Measurements from ENCODE around the gene MAD1L1. TPM values are rescaled to one million over a fixed set of nuclear protein-coding genes. Genes with fewer than 3 reads are reported as not detected.
A peak's percentile ranks its signal among the peaks of the same experiment; 100 is the strongest.

MAD1L1 gene
- total RNA-seq, 1 experiment from 2014 or later = 61.5 TPM

- DNase-seq (ENCODE audit: low read depth) = peak; percentile 50
Observed at GRCh38 chr7:2242541-2243429, 10.0 kb upstream of the MAD1L1 start.

- peak; percentile 84 for DNase-seq (ENCODE audit: low read depth)
Observed at GRCh38 chr7:2241580-2242540, 9.1 kb upstream of the MAD1L1 start, which contains the start of the genes MRM2 and NUDT1. Gene MRM2 (minus strand): TSS chr7:2242205. CDS start chr7:2242169, 36 bp downstream. Gene NUDT1 (plus strand): TSS chr7:2242226. CDS start chr7:2244575, 2,349 bp downstream.

- no peak for DNase-seq (ENCODE audit: low read depth)
Observed at GRCh38 chr7:2239242-2239641, 6.5 kb upstream of the MAD1L1 start.

GRCh38 chr7:2237109-2237602 lies 4.4 kb upstream of the MAD1L1 start:
- DNase-seq (ENCODE audit: low read depth) = no peak

- peak; percentile 23 for DNase-seq (ENCODE audit: low read depth)
Observed at GRCh38 chr7:2233926-2234325, 1.2 kb upstream of the MAD1L1 start.

- peak; percentile 24 for DNase-seq (ENCODE audit: low read depth)
Observed at GRCh38 chr7:2231992-2232765, 566 bp downstream of the MAD1L1 start.

GRCh38 chr7:2230882-2231281 lies 1.9 kb downstream of the MAD1L1 start:
- DNase-seq (ENCODE audit: low read depth) = no peak

GRCh38 chr7:2230226-2230625 lies 2.5 kb downstream of the MAD1L1 start:
- no peak for DNase-seq (ENCODE audit: low read depth)

GRCh38 chr7:2229467-2229866 lies 3.3 kb downstream of the MAD1L1 start:
- no peak for DNase-seq (ENCODE audit: low read depth)

GRCh38 chr7:2228921-2229320 lies 3.8 kb downstream of the MAD1L1 start:
- DNase-seq (ENCODE audit: low read depth) = no peak

- DNase-seq (ENCODE audit: low read depth) = no peak
Observed at GRCh38 chr7:2227699-2228098, 5.0 kb downstream of the MAD1L1 start.

- DNase-seq (ENCODE audit: low read depth) = no peak
Observed at GRCh38 chr7:2225830-2226229, 6.9 kb downstream of the MAD1L1 start.

- no peak for DNase-seq (ENCODE audit: low read depth)
Observed at GRCh38 chr7:2225336-2225735, 7.4 kb downstream of the MAD1L1 start.

- no peak for DNase-seq (ENCODE audit: low read depth)
Observed at GRCh38 chr7:2224934-2225333, 7.8 kb downstream of the MAD1L1 start.

GRCh38 chr7:2224491-2224928 lies 8.2 kb downstream of the MAD1L1 start:
- DNase-seq (ENCODE audit: low read depth) = no peak

- DNase-seq (ENCODE audit: low read depth) = no peak
Observed at GRCh38 chr7:2223321-2223720, 9.4 kb downstream of the MAD1L1 start.

GRCh38 chr7:2222516-2222915 lies 10.2 kb downstream of the MAD1L1 start:
- DNase-seq (ENCODE audit: low read depth) = no peak

GRCh38 chr7:2220954-2221353 lies 11.8 kb downstream of the MAD1L1 start:
- no peak for DNase-seq (ENCODE audit: low read depth)

GRCh38 chr7:2220506-2220905 lies 12.2 kb downstream of the MAD1L1 start:
- DNase-seq (ENCODE audit: low read depth) = no peak

- no peak for DNase-seq (ENCODE audit: low read depth)
Observed at GRCh38 chr7:2220030-2220429, 12.7 kb downstream of the MAD1L1 start.

GRCh38 chr7:2219606-2220005 lies 13.1 kb downstream of the MAD1L1 start:
- DNase-seq (ENCODE audit: low read depth) = no peak
